ENCODE data around the gene DDOST.

Gene DDOST

DNA sequence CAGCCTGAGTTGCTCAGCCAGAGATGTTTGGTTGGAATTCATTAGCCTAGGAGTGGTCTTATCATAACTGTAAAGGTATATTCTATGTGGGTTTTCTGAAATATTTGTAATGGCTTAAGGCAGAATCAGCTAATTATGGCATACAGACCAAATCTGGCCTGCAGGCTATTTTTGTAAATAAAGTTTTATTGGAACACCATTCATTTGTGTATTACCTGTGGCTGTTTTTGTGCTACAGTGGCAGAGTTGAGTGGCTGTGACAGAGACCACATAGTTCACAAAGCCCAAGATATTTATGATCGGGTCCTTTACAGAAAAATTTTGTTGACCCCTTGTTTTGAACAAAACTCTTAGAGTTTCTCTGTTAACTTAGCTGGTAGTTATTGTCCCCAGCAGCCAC, 7.4 kb upstream of the DDOST start:
- TF ChIP-seq, protein P1, sequence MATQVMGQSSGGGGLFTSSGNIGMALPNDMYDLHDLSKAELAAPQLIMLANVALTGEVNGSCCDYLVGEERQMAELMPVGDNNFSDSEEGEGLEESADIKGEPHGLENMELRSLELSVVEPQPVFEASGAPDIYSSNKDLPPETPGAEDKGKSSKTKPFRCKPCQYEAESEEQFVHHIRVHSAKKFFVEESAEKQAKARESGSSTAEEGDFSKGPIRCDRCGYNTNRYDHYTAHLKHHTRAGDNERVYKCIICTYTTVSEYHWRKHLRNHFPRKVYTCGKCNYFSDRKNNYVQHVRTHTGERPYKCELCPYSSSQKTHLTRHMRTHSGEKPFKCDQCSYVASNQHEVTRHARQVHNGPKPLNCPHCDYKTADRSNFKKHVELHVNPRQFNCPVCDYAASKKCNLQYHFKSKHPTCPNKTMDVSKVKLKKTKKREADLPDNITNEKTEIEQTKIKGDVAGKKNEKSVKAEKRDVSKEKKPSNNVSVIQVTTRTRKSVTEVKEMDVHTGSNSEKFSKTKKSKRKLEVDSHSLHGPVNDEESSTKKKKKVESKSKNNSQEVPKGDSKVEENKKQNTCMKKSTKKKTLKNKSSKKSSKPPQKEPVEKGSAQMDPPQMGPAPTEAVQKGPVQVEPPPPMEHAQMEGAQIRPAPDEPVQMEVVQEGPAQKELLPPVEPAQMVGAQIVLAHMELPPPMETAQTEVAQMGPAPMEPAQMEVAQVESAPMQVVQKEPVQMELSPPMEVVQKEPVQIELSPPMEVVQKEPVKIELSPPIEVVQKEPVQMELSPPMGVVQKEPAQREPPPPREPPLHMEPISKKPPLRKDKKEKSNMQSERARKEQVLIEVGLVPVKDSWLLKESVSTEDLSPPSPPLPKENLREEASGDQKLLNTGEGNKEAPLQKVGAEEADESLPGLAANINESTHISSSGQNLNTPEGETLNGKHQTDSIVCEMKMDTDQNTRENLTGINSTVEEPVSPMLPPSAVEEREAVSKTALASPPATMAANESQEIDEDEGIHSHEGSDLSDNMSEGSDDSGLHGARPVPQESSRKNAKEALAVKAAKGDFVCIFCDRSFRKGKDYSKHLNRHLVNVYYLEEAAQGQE (IDR thresholded peaks at IDR 0.05; ENCODE audit: low read depth), result no peak
- TF ChIP-seq TEAD4 (IDR thresholded peaks at IDR 0.05) (no peak), RAD21 (IDR thresholded peaks at IDR 0.05; ENCODE audit: low read depth) (no peak), CEBPB (IDR thresholded peaks at IDR 0.05) (no peak), TCF12 (IDR thresholded peaks at IDR 0.05; ENCODE audit: low read depth) (no peak), YY1 (IDR thresholded peaks at IDR 0.05; ENCODE audit: low read depth) (no peak), FOXM1 (IDR thresholded peaks at IDR 0.05; ENCODE audit: borderline replicate concordance, low read depth) (no peak), NFIC (IDR thresholded peaks at IDR 0.05) (no peak), EGR1 (IDR thresholded peaks at IDR 0.05) (no peak), EP300 (IDR thresholded peaks at IDR 0.05; ENCODE audit: borderline replicate concordance) (no peak), ZBTB7A (IDR thresholded peaks at IDR 0.05; ENCODE audit: low read depth) (no peak), TAF1 (IDR thresholded peaks at IDR 0.05; ENCODE audit: low read depth) (no peak), CREB1 (IDR thresholded peaks at IDR 0.05; ENCODE audit: low read depth) (no peak)
- TF ChIP-seq, protein P2, sequence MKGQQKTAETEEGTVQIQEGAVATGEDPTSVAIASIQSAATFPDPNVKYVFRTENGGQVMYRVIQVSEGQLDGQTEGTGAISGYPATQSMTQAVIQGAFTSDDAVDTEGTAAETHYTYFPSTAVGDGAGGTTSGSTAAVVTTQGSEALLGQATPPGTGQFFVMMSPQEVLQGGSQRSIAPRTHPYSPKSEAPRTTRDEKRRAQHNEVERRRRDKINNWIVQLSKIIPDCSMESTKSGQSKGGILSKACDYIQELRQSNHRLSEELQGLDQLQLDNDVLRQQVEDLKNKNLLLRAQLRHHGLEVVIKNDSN (IDR thresholded peaks at IDR 0.05), result no peak
- TF ChIP-seq, protein P3, sequence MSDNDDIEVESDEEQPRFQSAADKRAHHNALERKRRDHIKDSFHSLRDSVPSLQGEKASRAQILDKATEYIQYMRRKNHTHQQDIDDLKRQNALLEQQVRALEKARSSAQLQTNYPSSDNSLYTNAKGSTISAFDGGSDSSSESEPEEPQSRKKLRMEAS (IDR thresholded peaks at IDR 0.05), result no peak

DNA sequence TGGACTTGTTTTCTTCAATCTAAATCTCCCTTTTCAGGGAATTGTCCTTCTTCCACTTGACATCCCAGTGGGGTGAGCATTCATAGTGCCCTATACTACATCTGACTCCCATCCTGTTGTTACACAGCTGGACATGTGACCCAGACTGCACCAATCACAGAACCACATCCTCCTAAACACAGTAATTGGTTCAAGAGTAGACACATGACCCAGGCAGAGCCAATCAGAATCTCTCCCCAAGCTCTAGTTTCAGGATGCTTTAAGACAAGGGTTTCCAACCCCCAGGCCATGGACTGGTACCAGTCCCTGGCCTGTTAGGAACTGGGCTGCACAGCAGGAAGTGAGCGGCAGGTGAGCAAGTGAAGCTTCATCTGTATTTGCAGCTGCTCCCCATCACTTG, 5.6 kb upstream of the DDOST start:
- no peak for TF ChIP-seq EGR1 (IDR thresholded peaks at IDR 0.05)
- TF ChIP-seq, protein P2 (IDR thresholded peaks at IDR 0.05), result peak; percentile 91

DNA sequence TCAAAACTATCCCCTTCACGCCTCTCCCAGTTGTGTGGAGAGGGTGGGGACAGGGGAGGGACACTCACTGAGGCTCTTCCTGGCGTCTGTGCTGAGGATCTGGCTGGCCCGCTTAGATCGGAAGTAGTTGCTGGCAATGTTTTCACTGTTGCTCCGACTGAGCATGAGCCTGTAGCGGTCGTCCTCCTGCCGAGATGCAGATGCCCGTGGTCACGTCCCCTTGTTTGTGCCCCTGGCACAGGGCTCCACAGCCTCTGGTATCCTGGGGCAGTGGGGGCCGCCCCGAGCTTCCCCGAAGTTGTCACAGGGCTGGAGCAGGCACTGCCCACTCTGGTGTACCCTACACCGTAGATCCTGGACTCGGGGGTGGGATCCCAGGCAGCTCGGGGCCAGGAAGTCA, 5.0 kb upstream of the DDOST start:
- TF ChIP-seq TAF1 (IDR thresholded peaks at IDR 0.05; ENCODE audit: low read depth), result no peak
- no peak for TF ChIP-seq RAD21 (IDR thresholded peaks at IDR 0.05; ENCODE audit: low read depth)
- no peak for TF ChIP-seq TCF12 (IDR thresholded peaks at IDR 0.05; ENCODE audit: low read depth)
- TF ChIP-seq, protein P2 (IDR thresholded peaks at IDR 0.05), result no peak
- no peak for TF ChIP-seq CREB1 (IDR thresholded peaks at IDR 0.05; ENCODE audit: low read depth)

GRCh38 chr1:20665726-20666125, 4.6 kb upstream of the DDOST start:
- TF ChIP-seq TEAD4 (IDR thresholded peaks at IDR 0.05) (no peak), CEBPB (IDR thresholded peaks at IDR 0.05) (no peak), EGR1 (IDR thresholded peaks at IDR 0.05) (no peak), YY1 (IDR thresholded peaks at IDR 0.05; ENCODE audit: low read depth) (no peak), TCF12 (IDR thresholded peaks at IDR 0.05; ENCODE audit: low read depth) (no peak), FOXM1 (IDR thresholded peaks at IDR 0.05; ENCODE audit: borderline replicate concordance, low read depth) (no peak), NFIC (IDR thresholded peaks at IDR 0.05) (no peak)
- TF ChIP-seq, protein P1 (IDR thresholded peaks at IDR 0.05; ENCODE audit: low read depth), result no peak

GRCh38 chr1:20663969-20664715, 3.0 kb upstream of the DDOST start:
- TF ChIP-seq EP300 (IDR thresholded peaks at IDR 0.05; ENCODE audit: borderline replicate concordance), result no peak
- TF ChIP-seq RAD21 (IDR thresholded peaks at IDR 0.05; ENCODE audit: low read depth), result no peak

- TF ChIP-seq NFIC (IDR thresholded peaks at IDR 0.05) (no peak), CREB1 (IDR thresholded peaks at IDR 0.05; ENCODE audit: low read depth) (no peak), ZBTB7A (IDR thresholded peaks at IDR 0.05; ENCODE audit: low read depth) (no peak), TAF1 (IDR thresholded peaks at IDR 0.05; ENCODE audit: low read depth) (no peak), RAD21 (IDR thresholded peaks at IDR 0.05; ENCODE audit: low read depth) (peak; percentile 23; the same call in 1 of the 2 replicates)
Observed at GRCh38 chr1:20663365-20663764, 2.2 kb upstream of the DDOST start.

DNA sequence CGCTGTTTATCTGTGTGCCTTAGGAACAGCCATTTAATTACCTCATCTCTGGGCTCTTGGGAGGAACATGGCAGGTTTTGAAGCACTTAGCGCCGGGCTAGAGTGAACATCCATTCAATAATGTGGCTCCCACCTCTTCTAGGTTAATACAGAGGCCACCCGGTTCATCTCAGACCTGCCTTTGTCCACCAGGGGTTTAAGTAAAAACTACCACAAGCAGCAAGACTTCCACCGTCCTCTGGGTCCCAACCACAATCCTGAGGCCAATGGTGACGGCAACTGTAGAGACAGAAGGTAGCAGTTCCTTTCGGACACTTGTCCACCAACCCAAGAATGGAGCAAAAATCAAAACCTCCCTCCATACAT, 924 bp upstream of the DDOST start:
- TF ChIP-seq, protein P1 (IDR thresholded peaks at IDR 0.05; ENCODE audit: low read depth), result no peak
- TF ChIP-seq CREB1 (IDR thresholded peaks at IDR 0.05; ENCODE audit: low read depth) (no peak), RAD21 (IDR thresholded peaks at IDR 0.05; ENCODE audit: low read depth) (no peak), EP300 (IDR thresholded peaks at IDR 0.05; ENCODE audit: borderline replicate concordance) (no peak)

All from Ishikawa (cell line).